Measurements from ENCODE around the gene TOP1. TPM values are rescaled to one million over a fixed set of nuclear protein-coding genes. Genes with fewer than 3 reads are reported as not detected.

TOP1 gene
- total and polyA plus RNA-seq, 9 of the 15 experiments (the other 6 are each of a cell fraction or from before 2014, with no cell fraction given), result 26.4 to 127 (median 39.6) TPM

DNA sequence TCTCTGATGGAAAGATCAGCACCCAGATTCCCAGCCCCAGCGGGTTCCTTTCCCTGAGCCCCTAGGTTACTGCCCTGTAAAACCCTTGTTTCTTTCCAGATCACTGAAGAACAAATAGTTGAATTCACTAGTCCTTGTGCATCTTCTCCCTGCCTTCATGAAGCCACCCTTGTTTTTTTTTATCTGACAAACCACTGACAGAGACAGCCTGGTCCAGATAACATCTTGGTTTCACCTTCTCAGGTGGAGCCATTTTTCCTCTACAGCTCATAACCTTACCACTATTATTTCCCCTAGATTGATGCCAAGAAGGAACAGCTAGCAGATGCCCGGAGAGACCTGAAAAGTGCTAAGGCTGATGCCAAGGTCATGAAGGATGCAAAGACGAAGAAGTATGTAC, 92.8 kb downstream of the TOP1 start (continued):
- TF ChIP-seq E2F1 (CRISPR knock-in tag; IDR thresholded peaks at IDR 0.05), result no peak
- no peak for TF ChIP-seq PHB2 (IDR thresholded peaks at IDR 0.05; ENCODE audit: low read depth)
- no peak for TF ChIP-seq EWSR1 (IDR thresholded peaks at IDR 0.05; ENCODE audit: borderline replicate concordance, low read depth, partially characterized antibody)

GRCh38 chr20:41123631-41124030, 95.0 kb downstream of the TOP1 start:
- CTCF ChIA-PET (ENCODE audit: low intra/inter-chr PET ratio), result no interaction called here
- in situ Hi-C loops (cut with MboI) (no loop called here), intact Hi-C loops (cut with micrococcal nuclease) (no loop called here)
- Histone ChIP-seq H3K27ac (ENCODE audit: extremely low read depth, low read depth, low read length) (no peak overlapping the region), H3K9me1 (ENCODE audit: control insufficient read depth, insufficient read depth, low read length) (no peaks in the 10 kb centered on the region), H2AFZ (ENCODE audit: low read depth, low read length) (no peak overlapping the region), H3K27me3 (ENCODE audit: control insufficient read depth in 2 of 2, insufficient read depth in 2 of 2, low read length in 2 of 2) (no peaks in the 10 kb centered on the region), H3K9me3 (replicated peaks; ENCODE audit: control insufficient read depth, insufficient read depth, low read depth, low read length) (no peaks in the 10 kb centered on the region), H3K79me2 (ENCODE audit: control insufficient read depth, insufficient read depth, low read length) (no peaks in the 10 kb centered on the region), H3K4me1 (replicated peaks in 1 of 2; ENCODE audit: control insufficient read depth in 2 of 2, insufficient read depth in 2 of 2, low read length in 2 of 2) (no peaks in the 10 kb centered on the region), H4K20me1 (replicated peaks; ENCODE audit: control insufficient read depth, insufficient read depth, low read length) (0 out of 2 replicates have a peak, but pooled peaks cover 3% of the 10 kb centered on the region), H3K4me3 (no peak overlapping the region), H3K4me2 (ENCODE audit: insufficient read depth, low read length) (no peak overlapping the region), H3K9ac (ENCODE audit: insufficient read depth in 1 of 2, low read depth in 2 of 2, low read length in 2 of 2) (no peak overlapping the region), H3K36me3 (ENCODE audit: control insufficient read depth, insufficient read depth, low read length) (peaks cover 71% of the 10 kb centered on the region)
- ATAC-seq (no peak), DNase-seq (ENCODE audit: extremely low read depth in 1 of 4, low spot score in 3 of 4) (no peak), FAIRE-seq (no peak)
- POLR2A ChIA-PET, result interaction anchor here (0.7 kb wide), 1 partner anchor 169 kb away, joined by 3 read pairs; no protein-coding TSS in a partner anchor
- BruUV-seq (replicated peaks), result no TSS peak
- 88% methylated on average over 6 of the region's 6 CpGs for WGBS (ENCODE audit: insufficient coverage, low coverage, missing lambda C conversion rate)
- TF ChIP-seq POLR2B (IDR thresholded peaks at IDR 0.05; ENCODE audit: low read depth, partially characterized antibody) (no peak), ZNF395 (CRISPR knock-in tag; IDR thresholded peaks at IDR 0.05) (no peak), ZNF146 (CRISPR knock-in tag; IDR thresholded peaks at IDR 0.05; ENCODE audit: unreplicated experiment) (no peak), ZC3H8 (IDR thresholded peaks at IDR 0.05) (no peak), MYNN (IDR thresholded peaks at IDR 0.05) (no peak), MYNN (CRISPR knock-in tag; IDR thresholded peaks at IDR 0.05) (no peak), ERF (CRISPR knock-in tag; IDR thresholded peaks at IDR 0.05) (no peak), ZFX (CRISPR knock-in tag; IDR thresholded peaks at IDR 0.05) (no peak), ZFPM2 (CRISPR knock-in tag; IDR thresholded peaks at IDR 0.05) (no peak)
- TF ChIP-seq, protein P1, sequence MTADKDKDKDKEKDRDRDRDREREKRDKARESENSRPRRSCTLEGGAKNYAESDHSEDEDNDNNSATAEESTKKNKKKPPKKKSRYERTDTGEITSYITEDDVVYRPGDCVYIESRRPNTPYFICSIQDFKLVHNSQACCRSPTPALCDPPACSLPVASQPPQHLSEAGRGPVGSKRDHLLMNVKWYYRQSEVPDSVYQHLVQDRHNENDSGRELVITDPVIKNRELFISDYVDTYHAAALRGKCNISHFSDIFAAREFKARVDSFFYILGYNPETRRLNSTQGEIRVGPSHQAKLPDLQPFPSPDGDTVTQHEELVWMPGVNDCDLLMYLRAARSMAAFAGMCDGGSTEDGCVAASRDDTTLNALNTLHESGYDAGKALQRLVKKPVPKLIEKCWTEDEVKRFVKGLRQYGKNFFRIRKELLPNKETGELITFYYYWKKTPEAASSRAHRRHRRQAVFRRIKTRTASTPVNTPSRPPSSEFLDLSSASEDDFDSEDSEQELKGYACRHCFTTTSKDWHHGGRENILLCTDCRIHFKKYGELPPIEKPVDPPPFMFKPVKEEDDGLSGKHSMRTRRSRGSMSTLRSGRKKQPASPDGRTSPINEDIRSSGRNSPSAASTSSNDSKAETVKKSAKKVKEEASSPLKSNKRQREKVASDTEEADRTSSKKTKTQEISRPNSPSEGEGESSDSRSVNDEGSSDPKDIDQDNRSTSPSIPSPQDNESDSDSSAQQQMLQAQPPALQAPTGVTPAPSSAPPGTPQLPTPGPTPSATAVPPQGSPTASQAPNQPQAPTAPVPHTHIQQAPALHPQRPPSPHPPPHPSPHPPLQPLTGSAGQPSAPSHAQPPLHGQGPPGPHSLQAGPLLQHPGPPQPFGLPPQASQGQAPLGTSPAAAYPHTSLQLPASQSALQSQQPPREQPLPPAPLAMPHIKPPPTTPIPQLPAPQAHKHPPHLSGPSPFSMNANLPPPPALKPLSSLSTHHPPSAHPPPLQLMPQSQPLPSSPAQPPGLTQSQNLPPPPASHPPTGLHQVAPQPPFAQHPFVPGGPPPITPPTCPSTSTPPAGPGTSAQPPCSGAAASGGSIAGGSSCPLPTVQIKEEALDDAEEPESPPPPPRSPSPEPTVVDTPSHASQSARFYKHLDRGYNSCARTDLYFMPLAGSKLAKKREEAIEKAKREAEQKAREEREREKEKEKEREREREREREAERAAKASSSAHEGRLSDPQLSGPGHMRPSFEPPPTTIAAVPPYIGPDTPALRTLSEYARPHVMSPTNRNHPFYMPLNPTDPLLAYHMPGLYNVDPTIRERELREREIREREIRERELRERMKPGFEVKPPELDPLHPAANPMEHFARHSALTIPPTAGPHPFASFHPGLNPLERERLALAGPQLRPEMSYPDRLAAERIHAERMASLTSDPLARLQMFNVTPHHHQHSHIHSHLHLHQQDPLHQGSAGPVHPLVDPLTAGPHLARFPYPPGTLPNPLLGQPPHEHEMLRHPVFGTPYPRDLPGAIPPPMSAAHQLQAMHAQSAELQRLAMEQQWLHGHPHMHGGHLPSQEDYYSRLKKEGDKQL (CRISPR knock-in tag; IDR thresholded peaks at IDR 0.05; ENCODE audit: borderline replicate concordance), result no peak
